ENCODE results near the gene TCERG1.
"Not testable (repeated sequence)": the region's sequence is repeated elsewhere in the genome, so short reads cannot be mapped to it uniquely, and the experiment has no call there.

Gene TCERG1

DNA sequence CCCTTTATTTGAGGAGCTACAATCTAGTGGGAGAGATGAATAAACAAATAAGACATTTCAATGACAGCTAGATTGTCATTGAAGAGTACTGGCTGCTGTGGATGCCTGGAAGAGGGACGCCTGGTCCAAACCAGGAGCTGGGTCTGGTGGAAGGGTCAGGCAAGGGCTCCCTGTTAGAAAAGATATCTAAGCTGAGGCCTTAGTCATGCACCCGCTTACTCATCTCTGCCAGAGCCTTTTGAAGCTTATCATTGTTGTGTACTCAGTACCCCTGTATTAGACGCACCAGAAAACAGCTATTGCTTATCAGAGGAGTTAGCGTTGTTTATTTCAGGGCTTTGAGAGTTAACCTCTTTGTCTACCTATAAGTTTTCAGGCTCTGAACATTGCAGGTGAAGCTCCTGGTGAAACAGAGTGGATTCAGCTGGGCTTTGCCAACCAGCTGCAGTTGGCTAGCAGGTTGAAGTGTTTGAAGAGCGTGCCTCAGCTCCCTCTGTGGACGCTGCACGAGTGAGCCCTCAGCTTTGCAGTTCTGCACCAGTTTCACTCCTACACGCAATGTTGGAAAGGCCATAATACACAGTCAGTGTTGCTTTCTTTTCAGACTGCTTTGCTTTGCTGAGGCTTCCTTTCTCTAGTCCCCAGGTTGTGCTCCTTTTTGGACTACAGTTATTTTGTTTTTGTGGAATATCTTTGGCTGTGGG is 74.4 kb downstream of the TCERG1 start:
- no peak for DNase-seq (ENCODE audit: low spot score)

DNA sequence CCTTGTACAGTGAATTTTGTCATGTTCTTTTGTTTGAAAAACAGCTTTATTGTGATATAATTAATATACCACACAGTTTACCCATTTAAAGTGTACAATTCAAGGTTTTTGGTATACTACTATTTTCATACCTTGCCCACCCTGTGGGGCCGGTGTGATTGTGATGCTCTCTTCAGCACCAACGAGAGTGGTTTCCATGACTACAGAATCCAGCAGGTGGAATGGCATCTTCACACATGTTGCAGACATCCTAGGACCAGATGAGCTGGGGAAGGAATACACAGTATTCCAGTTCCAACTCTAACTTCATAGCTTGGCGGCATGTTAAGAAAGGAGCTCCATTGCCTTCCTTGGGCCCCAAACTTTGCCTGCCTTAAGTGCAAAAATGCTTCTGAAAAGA is 76.6 kb downstream of the TCERG1 start:
- DNase-seq (ENCODE audit: low spot score) = no peak

DNA sequence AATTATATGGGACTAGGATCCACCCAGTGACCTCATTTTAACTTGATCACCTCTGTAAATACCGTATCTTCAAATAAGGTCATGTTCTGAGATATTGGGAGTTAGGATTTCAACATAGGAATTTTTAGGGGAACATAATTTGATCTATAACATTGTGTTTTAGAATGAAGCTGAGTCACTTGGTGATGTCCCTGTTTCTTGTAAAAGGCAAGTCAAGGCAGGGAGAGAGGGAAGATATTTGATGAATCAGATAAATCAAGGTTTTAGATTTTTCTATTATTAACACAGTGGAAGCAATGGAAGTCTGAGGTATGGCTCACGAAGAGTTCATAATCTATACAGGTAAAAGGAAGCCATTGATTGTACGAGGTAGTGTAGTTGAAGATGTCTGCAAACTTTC is 80.7 kb downstream of the TCERG1 start:
- DNase-seq (ENCODE audit: low spot score) = peak; percentile 8

DNA sequence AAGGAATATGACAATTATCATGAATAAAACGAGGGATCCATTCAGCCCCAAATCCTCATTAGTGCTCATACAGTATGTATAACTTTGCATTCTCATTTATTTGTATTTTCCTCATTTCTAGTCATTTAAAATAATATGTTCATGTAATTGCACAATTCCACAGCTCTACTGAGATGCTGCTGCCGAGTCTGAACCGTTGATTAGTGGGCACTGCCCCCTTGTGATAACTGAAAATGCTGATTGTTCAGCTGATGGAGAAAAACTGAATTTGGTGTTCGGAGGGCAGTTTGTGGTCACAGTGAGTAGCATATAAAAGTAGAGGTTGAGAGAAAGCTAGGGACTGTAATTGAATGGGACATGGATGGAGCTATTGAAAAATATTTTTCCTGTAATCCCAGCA is 81.1 kb downstream of the TCERG1 start:
- DNase-seq (ENCODE audit: low spot score) = peak; percentile 11

DNA sequence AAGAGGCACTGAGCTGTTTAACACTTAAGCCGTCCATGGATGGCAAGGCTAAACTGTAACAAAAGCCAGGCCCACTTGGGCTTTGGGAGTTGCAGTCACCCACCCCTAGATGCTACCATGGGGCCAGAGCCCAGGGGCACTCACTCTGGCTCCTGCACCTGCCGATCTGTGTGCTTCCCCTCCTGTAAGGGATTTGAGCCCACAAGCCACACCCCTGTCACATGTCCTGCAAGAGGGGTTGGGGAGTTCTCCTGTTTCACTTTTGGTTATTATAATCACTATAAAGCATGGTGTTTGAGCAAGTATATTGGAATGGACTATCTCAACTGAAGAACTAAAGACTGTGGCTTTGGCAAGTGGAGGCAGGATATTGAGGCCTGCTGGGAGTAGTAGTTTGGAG is 82.9 kb downstream of the TCERG1 start:
- DNase-seq (ENCODE audit: low spot score) = no peak

DNA sequence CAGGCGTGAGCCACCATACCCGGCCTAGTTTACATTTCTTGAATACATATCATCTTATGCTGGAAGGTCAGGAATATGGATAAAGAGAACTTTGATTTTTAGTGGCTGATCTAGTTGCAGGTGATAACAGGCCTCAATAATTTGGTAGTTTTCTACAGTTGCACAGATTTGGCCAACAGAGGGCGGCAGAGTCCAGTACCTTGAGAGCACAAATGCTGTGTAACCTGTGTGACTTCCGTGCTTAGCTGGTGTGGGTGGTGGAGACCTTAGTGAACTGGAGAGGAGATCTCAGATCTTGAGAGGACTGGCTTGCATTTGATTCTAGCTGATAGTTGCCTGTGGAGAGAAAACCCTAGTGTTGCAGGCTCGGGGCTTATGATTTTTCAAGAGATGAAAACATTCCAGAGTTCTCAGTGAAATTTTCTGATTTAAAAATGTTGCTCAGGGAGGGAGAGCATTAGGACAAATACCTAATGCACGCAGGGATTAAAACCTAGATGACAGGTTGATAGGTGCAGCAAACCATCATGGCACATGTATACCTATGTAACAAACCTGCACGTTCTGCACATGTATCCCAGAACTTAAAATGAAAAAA is 86.2 kb downstream of the TCERG1 start:
- peak; percentile 57 for DNase-seq (ENCODE audit: low spot score)

DNA sequence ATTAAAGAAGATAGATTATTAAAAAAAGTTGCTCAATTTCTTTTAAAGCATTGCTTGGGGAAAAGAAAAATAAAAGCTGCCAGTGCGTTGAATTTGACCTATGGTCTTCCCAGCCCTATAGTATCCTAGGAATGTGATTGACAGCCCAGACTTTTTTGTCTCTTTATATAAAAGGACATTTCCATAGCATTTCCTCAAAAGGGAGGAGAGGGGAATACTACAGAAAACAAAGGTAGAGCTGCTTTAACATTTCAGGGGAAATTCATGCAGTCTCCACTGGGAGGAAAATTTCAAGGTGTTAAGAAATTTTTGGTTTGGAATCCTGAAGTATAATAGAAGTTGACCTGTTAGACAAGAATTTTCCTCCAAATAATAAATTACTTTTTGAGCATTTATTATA is 86.7 kb downstream of the TCERG1 start:
- no peak for DNase-seq (ENCODE audit: low spot score)

DNA sequence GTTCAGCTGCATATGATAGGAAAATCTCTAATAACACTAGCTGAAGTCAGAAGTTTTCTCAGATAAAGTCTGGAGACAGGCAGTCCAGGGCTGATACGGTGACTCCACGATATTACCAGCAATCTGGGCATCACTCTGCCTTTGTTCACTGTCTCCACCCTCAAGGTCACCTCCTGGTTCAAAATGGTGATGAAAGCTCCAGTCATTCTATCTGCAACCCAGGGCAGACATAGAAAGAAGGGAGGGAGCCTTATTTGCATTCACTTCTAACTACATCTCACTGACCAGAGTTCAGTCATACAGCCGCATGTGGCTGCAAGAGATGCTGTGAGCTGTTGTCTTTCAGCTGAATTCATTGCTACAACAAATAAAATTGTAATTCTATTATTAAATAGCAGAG is 91.3 kb downstream of the TCERG1 start:
- no peak for DNase-seq (ENCODE audit: low spot score)

DNA sequence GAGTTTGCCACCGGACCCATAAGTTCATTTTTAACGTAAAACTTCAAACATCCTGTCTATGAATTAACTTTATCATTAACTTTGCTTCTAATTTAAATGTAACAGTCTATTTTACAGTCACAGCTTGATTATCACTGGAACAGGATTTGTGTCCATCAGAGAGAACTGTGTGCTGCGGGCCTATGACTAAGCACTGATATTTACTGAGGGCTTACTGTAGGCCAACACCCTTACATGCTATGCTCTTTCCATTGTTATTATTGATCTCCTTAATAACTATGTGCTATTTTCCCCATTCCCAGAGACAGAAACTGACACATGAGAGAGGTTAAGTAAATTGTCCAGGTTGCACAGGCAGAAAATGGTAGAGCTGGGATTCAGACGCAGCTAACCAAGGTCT is 92.8 kb downstream of the TCERG1 start:
- no peak for DNase-seq (ENCODE audit: low spot score)

DNA sequence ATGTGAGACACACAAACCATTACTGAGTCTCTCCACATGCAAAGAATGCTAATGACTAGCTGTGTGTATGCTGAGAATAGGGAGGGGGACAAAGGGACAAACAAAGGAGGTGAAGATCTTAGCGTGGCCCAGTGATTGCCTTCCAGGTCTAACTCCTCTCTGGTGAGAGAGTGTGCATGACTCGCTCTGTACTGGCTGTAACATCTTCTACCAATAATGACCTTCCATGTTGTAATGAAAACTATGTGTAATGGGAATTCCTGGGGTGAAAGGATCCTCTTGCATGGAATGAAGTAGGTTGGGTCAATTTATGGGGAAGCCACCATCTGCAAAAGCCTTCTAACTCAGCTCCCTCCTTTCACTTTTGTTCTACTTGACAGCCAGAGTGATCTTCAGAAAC is 93.3 kb downstream of the TCERG1 start:
- DNase-seq (ENCODE audit: low spot score) = no peak

DNA sequence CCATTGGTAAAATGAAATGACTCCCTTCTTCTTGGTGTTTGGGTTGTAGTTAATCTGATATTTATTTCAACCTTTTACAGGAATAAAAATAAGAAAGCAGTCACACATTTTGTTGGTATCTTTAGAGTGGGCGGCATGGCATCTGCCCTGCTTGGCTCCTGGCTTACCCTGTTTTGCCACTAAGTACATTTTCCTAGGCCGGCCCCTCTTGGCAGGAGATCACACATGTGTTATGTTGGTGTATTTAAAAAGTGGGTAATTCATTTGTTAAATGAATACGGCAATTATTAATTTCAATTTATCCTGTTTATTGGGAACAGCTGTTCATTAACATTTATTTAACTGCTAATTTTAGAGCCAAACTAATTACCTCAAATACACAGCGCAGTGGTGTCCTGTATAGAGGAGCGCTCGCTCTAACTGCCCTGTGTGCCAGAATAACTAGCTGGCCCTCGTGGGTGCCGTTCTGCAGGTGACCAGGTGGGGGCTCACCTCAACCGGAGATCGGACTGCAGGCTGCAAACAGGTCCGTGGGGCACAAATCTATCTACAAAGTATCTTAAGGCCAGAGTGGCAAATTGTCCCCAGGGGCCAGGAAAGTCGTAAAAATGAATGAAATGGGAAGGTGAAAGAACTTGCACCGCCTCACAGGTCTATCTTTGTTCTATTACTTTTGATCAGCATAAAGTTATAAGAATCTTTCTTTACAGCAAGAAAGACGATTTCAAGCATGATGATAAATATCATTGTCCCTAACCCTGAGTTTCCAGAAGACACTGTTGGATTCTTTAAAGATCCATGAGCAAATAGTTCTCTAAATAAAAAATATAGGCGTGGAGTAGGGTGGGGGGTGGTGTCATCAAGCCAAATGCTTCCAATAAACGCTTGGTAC is 95.1 kb downstream of the TCERG1 start:
- DNase-seq (ENCODE audit: low spot score) = peak; percentile 64

DNA sequence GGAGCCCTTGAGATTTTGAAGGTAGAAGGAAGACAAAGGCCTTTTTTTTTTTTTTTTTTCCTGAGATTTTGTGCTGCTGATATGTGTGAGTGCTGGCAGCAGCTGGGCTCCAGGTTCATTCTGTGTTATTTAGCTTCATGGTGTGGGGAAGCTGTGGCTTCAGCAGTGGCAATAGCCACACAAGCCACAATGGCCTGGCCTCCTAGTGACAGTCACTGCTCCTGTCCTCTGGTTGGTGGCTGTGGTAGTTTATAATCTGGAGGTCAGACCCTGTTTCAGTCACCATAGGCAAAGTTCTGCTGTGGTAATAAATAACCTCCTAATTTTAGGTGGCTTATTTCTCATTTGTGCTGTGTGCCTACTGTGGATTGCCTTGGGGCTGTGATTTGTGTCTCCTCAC is 97.1 kb downstream of the TCERG1 start:
- DNase-seq (ENCODE audit: low spot score) = no peak

DNA sequence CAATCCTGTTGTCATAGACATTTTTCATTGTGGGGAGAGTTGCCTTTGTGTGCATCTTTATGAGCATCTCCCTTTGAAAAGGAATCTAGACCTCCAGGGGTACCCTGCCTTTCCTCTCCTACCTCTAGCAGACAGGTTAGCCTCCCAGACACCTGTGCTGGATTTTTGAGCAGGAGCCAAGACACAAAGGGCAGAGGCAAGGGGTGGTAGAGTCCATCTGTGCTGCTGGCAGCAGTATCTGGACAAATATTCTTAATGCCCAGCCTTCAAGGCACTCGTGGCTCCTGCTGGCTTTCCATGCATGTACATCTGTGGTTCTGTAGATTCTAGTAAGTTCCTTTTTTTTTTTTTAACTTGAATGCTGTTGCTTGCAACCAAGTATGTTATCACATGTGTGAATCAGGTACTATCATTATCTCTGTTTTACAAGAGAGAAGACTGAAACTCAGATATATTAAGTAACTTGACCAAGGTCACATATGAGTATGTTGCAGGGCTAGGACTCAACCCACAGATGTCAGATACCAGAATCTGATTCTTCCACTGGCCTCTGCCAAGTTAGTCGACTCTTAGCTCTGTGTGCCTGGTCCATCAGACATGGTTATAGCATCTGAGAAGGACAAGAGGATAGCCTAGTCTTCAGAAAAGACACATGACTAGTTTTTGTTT is 101.8 kb downstream of the TCERG1 start:
- no peak for DNase-seq (ENCODE audit: low spot score)

DNA sequence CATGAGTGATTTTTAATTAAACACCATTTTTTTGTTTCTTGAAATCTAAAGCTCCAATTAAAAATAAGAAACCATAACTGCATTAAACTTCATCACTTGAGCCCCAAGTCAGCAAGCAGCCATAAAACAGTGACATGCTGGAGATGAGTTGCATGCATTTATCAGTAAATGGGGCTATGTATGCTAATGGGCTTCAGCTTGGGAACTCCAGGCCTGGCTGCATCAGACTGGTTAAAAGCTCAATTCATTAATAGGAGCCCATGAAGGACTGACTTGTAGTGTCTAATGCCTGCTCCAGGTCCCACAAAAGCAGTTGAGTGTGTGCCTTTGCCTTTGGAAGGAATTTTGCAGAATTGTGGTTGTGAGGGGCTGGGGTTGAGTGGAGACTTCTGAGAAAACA is 102.5 kb downstream of the TCERG1 start:
- no peak for DNase-seq (ENCODE audit: low spot score)

DNA sequence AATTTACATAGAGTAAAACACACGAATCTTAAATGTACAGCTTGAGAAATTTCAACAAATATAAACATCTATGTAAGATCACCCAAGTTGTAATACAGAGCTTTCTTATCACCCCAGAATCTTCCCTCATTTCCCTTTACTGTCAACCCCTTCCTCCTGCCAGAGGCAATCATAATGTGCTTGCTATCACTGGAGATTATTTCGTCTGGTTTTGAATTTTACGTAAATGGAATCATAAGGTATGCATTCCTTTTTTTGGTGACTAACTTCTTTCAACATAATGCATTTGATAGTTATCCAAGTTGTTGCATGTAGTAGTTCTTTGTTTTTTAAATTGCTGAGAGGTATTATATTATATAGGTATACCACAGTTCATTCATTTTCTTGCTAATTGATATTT is 106.3 kb downstream of the TCERG1 start:
- DNase-seq (ENCODE audit: low spot score) = no peak

DNA sequence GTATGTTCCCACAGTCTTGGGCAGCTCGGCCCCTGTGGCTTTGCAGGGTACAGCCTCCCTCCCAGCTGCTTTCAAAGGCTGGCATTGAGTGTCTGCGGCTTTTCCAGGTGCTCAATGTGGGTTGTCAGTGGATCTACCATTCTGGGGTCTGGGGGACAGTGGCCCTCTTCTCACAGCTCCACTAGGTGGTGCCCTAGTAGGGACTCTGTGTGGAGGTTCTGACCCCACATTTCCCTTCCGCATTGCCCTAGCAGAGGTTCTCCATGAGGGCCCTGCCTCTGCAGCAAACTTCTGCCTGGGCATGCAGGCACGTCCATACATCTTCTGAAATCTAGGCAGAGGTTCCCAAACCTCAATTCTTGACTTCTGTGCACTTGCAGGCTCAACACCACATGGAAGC is 109.8 kb downstream of the TCERG1 start:
- DNase-seq (ENCODE audit: low spot score) = not testable (repeated sequence)

DNA sequence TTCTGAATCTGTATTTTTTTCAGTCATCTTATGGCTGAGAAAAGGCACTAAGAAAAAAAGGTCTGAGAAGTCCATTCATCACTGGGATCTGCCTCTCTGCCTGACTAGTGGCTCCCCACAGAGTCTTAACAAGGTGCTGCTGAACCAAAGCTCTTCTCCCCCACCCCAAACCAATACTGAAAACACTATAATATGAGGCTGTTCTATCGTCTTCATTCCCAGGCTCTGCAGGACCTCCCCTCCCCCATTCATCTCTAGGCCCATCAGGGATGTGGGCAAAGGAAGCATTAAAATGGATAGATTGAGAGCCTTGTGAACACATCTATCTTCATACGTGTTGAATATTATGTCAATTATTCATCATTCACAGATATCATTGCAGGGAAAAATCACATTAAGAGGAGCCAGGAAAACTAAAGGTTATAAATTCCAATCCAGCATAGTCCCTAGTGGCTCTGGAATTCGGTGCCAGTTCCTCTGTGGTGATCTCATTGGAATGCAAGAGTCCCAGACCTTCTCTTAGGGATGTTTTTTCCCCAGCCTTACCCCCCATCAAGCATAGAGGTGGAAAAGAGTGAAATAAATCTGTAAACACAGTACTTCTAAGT is 113.2 kb downstream of the TCERG1 start:
- no peak for DNase-seq (ENCODE audit: low spot score)

Data from putamen (tissue), 1 donor.